ENCODE measurements around the gene PNO1. TPM values are rescaled to one million over a fixed set of nuclear protein-coding genes. Genes with fewer than 3 reads are reported as not detected.

The PNO1 gene
- total RNA-seq, 2 donors from 2014 or later: 6.0 to 9.9 TPM

GRCh38 chr2:68141875-68142274 is 15.8 kb upstream of the PNO1 start:
- no peak for TF ChIP-seq CTCF (IDR thresholded peaks at IDR 0.05)
- H3K4me3 ChIP-seq: no peak overlapping the region
- no peak overlapping the region for H3K27ac ChIP-seq
- no peak overlapping the region for H3K9ac ChIP-seq (ENCODE audit: low read depth in 2 of 2, low read length in 2 of 2)
- intact Hi-C loops (cut with DNase I): no loop called here
- H3K4me1 ChIP-seq: no peaks in the 10 kb centered on the region
- DNase-seq: no peak
- no peaks in the 10 kb centered on the region for H3K27me3 ChIP-seq
- no peaks in the 10 kb centered on the region for H3K36me3 ChIP-seq
- no peaks in the 10 kb centered on the region for H3K9me3 ChIP-seq

- Histone ChIP-seq H3K36me3 (no peaks in the 10 kb centered on the region), H3K9ac (ENCODE audit: low read depth in 2 of 2, low read length in 2 of 2) (no peak overlapping the region), H3K4me1 (peaks cover under 1% of the 10 kb centered on the region), H3K4me3 (no peak overlapping the region), H3K9me3 (no peaks in the 10 kb centered on the region), H3K27me3 (no peaks in the 10 kb centered on the region), H3K27ac (no peak overlapping the region)
- no peak for TF ChIP-seq CTCF (IDR thresholded peaks at IDR 0.05)
- intact Hi-C loops (cut with DNase I): no loop called here
- no peak for DNase-seq
These were observed 6.7 kb upstream of the PNO1 start for GRCh38 chr2:68151037-68151436.

DNA sequence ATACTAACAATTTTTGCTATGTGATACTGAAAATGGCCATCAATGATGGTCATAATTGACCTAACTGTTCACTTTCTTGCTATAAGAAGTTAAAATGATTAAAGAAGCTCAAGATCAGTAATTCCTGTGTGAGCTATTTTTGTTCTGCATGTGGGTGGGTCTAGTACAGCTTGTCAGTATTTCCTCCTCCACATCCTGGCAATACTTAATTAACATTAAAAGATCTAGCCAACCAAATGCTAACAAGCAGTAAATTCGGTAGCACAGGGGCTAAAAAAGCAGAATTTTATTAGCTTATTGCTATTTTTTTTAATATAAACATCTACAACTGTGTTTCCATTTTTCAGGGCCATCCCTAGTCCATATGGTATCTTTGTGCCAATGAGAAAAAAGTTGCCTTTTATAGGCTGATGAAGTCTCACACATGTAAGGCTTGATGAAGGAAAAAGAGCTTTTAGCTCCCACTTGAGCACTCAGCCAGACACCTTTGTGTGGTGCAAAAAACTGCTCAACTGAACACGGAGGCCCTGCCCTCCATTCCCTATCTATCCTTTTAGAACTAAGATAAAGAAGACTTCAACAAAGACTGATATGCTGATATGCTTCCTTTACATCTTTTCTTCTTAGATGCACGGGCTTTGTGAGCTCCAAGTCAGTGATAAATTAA is 4.9 kb upstream of the PNO1 start:
- H3K27ac ChIP-seq: no peak overlapping the region
- intact Hi-C loops (cut with DNase I): no loop called here

GRCh38 chr2:68155618-68156017 is 2.1 kb upstream of the PNO1 start:
- H3K36me3 ChIP-seq: no peaks in the 10 kb centered on the region
- intact Hi-C loops (cut with DNase I): no loop called here
- no peaks in the 10 kb centered on the region for H3K27me3 ChIP-seq
- peaks cover 6% of the 10 kb centered on the region for H3K4me1 ChIP-seq
- H3K4me3 ChIP-seq: no peak overlapping the region
- no peak overlapping the region for H3K9ac ChIP-seq (ENCODE audit: low read depth in 2 of 2, low read length in 2 of 2)
- no peak overlapping the region for H3K27ac ChIP-seq
- H3K9me3 ChIP-seq: no peaks in the 10 kb centered on the region
- no peak for DNase-seq
- TF ChIP-seq CTCF (IDR thresholded peaks at IDR 0.05): no peak

More for the DNA sequence above, 4.9 kb upstream of the PNO1 start:
- Histone ChIP-seq H3K27me3 (no peaks in the 10 kb centered on the region), H3K9ac (ENCODE audit: low read depth in 2 of 2, low read length in 2 of 2) (no peak overlapping the region), H3K9me3 (no peaks in the 10 kb centered on the region), H3K4me1 (peaks cover 6% of the 10 kb centered on the region), H3K36me3 (no peaks in the 10 kb centered on the region), H3K4me3 (no peak overlapping the region)
- TF ChIP-seq CTCF (IDR thresholded peaks at IDR 0.05): no peak
- no peak for DNase-seq

DNA sequence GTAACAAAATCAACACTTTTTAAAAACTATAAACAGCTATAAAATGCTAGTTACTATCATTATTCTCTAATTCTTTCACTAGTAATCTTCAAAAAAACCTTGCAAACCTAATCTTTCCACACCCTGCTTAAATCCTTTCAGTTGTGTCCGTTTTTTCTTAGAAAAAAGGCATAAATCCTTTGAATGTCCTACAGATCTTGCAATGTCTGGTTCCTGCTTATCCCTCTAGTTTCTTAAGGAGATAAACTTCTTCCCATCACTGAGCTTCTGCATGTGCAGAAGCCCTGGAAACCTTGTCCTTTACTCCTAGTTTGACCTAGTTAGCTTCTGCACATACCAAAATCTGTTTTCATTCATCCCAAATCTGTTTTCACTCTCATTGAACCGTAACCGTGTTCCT is 1.3 kb upstream of the PNO1 start:
- Histone ChIP-seq H3K4me1 (peaks cover 6% of the 10 kb centered on the region), H3K4me3 (peak overlapping the region; percentile 99), H3K27ac (peak overlapping the region; percentile 85), H3K9ac (ENCODE audit: low read depth in 2 of 2, low read length in 2 of 2) (peak overlapping the region; percentile 66 to 88), H3K27me3 (no peaks in the 10 kb centered on the region), H3K9me3 (no peaks in the 10 kb centered on the region), H3K36me3 (no peaks in the 10 kb centered on the region)
- no peak for TF ChIP-seq CTCF (IDR thresholded peaks at IDR 0.05)
- intact Hi-C loops (cut with DNase I): no loop called here
- DNase-seq: no peak
